GM18517 (cell line): ENCODE data around the gene ZBTB25.
"Not testable (repeated sequence)": the region's sequence is repeated elsewhere in the genome, so short reads cannot be mapped to it uniquely, and the experiment has no call there.

Source experiments
- ATAC-seq: cut with Tn5 transposase; IDR thresholded peaks from one replicate; pipeline ENCODE4 v1.9.1; 2021; ENCODE audit warnings: mild to moderate bottlenecking, moderate library complexity; ENCODE audit not compliant: unreplicated experiment

ZBTB25 gene

GRCh38 chr14:64517667-64518066 lies 14.0 kb upstream of the ZBTB25 start:
- ATAC-seq = not testable (repeated sequence)

- no peak for ATAC-seq
Measured at GRCh38 chr14:64516969-64517368, 13.3 kb upstream of the ZBTB25 start.

- no peak for ATAC-seq
Measured at GRCh38 chr14:64515053-64515452, 11.4 kb upstream of the ZBTB25 start.

- ATAC-seq = no peak
Measured at GRCh38 chr14:64513271-64513670, 9.6 kb upstream of the ZBTB25 start.

- ATAC-seq = peak; percentile 38
Measured at GRCh38 chr14:64510825-64511671, 7.4 kb upstream of the ZBTB25 start.

GRCh38 chr14:64509036-64509435 lies 5.4 kb upstream of the ZBTB25 start:
- no peak for ATAC-seq

GRCh38 chr14:64508215-64508776 lies 4.7 kb upstream of the ZBTB25 start:
- no peak for ATAC-seq

- no peak for ATAC-seq
Measured at GRCh38 chr14:64507376-64508156, 3.9 kb upstream of the ZBTB25 start.

GRCh38 chr14:64506721-64507120 lies 3.1 kb upstream of the ZBTB25 start:
- ATAC-seq = no peak

- peak; percentile 13 for ATAC-seq
Measured at GRCh38 chr14:64504897-64505794, 1.5 kb upstream of the ZBTB25 start.

GRCh38 chr14:64504310-64504896 lies 765 bp upstream of the ZBTB25 start, which contains the start of gene ZBTB1:
Gene ZBTB1 (plus strand): TSS chr14:64504770. CDS start chr14:64521505, 16,735 bp downstream.
- peak; percentile 18 for ATAC-seq

- ATAC-seq = no peak
Measured at GRCh38 chr14:64502887-64503433, 678 bp downstream of the ZBTB25 start.

- ATAC-seq = no peak
Measured at GRCh38 chr14:64502456-64502855, 1.2 kb downstream of the ZBTB25 start.

GRCh38 chr14:64501411-64502171 lies 2.0 kb downstream of the ZBTB25 start:
- ATAC-seq = no peak

- no peak for ATAC-seq
Measured at GRCh38 chr14:64500088-64500487, 3.5 kb downstream of the ZBTB25 start.

- ATAC-seq = no peak
Measured at GRCh38 chr14:64496764-64497163, 6.9 kb downstream of the ZBTB25 start.

- ATAC-seq = no peak
Measured at GRCh38 chr14:64495252-64495651, 8.4 kb downstream of the ZBTB25 start.

GRCh38 chr14:64493455-64493854 lies 10.2 kb downstream of the ZBTB25 start:
- no peak for ATAC-seq

GRCh38 chr14:64491637-64492036 lies 12.0 kb downstream of the ZBTB25 start:
- no peak for ATAC-seq
